SK-N-SH treated with all-trans-retinoic acid at 6 μM for 48 hours (cell line): Measurements from ENCODE around the gene FLRT2.

Experiments used
- ATAC-seq: fragments of 200-7000 bp; cut with Tn5 transposase; 3 replicates; pipeline ENCODE4 v1.9.1; 2020; ENCODE audit warnings: mild to moderate bottlenecking, moderate library complexity
- ARNTL ChIP-seq: fragments of 450-650 bp; formaldehyde crosslinking; IDR thresholded peaks from 2 replicates; pipeline ENCODE4 v1.5.0; 2020; ENCODE audit warnings: low read depth, mild to moderate bottlenecking, moderate library complexity, borderline replicate concordance
- BACH2 ChIP-seq: fragments of 250-450 bp; sonication (Bioruptor Pico); IDR thresholded peaks from 2 replicates; pipeline ENCODE4 v1.9.0; 2021; ENCODE audit warnings: mild to moderate bottlenecking, borderline replicate concordance
- CSDC2 ChIP-seq: fragments of 250-450 bp; sonication (Bioruptor Pico); IDR thresholded peaks from 2 replicates; pipeline ENCODE4 v1.5.0; 2020; ENCODE audit warnings: mild to moderate bottlenecking, moderate library complexity
- ESRRG ChIP-seq: fragments of 250-450 bp; sonication (Bioruptor Pico); IDR thresholded peaks from 2 replicates; pipeline ENCODE4 v1.6.1; 2021; ENCODE audit warnings: mild to moderate bottlenecking
- GLIS3 ChIP-seq: fragments of 250-450 bp; sonication (Bioruptor Pico); IDR thresholded peaks from 2 replicates; pipeline ENCODE4 v1.5.0; 2020; ENCODE audit warnings: mild to moderate bottlenecking, moderate library complexity
- ISL1 ChIP-seq: fragments of 250-450 bp; sonication (Bioruptor Pico); IDR thresholded peaks from 2 replicates; pipeline ENCODE4 v2.1.2; 2022; ENCODE audit warnings: mild to moderate bottlenecking, moderate library complexity
- OSR1 ChIP-seq: fragments of 250-450 bp; sonication (Bioruptor Pico); IDR thresholded peaks from 2 replicates; pipeline ENCODE4 v1.8.0; 2022; ENCODE audit warnings: moderate library complexity, mild to moderate bottlenecking, inconsistent platforms
- RARB ChIP-seq: fragments of 250-450 bp; sonication (Bioruptor Pico); IDR thresholded peaks from 2 replicates; pipeline ENCODE4 v1.8.0; 2021; ENCODE audit warnings: mild to moderate bottlenecking, moderate library complexity
- SNAI2 ChIP-seq: fragments of 250-450 bp; sonication (Bioruptor Pico); IDR thresholded peaks from 2 replicates; pipeline ENCODE4 v1.5.0; 2020; ENCODE audit warnings: mild to moderate bottlenecking, moderate library complexity
- TOX ChIP-seq: fragments of 250-450 bp; sonication (Bioruptor Pico); IDR thresholded peaks from 2 replicates; pipeline ENCODE4 v1.8.0; 2021; ENCODE audit warnings: mild to moderate bottlenecking, moderate library complexity, borderline replicate concordance
- ZFP30 ChIP-seq: fragments of 450-650 bp; formaldehyde crosslinking; IDR thresholded peaks from 2 replicates; pipeline ENCODE4 v1.5.0; 2022; ENCODE audit warnings: mild to moderate bottlenecking, moderate library complexity
- ZNF565 ChIP-seq: fragments of 450-650 bp; formaldehyde crosslinking; conservative IDR thresholded peaks from 2 replicates; pipeline ENCODE4 v1.5.0; 2020; ENCODE audit warnings: low read depth, mild to moderate bottlenecking, moderate library complexity
- ZNF70 ChIP-seq: fragments of 450-650 bp; formaldehyde crosslinking; IDR thresholded peaks from 2 replicates; pipeline ENCODE4 v1.5.0; 2020; ENCODE audit warnings: mild to moderate bottlenecking, moderate library complexity
- ZNF8 ChIP-seq: fragments of 450-650 bp; formaldehyde crosslinking; IDR thresholded peaks from 2 replicates; pipeline ENCODE4 v1.5.0; 2020; ENCODE audit warnings: mild to moderate bottlenecking, moderate library complexity
- TF ChIP-seq, protein P1 (sequence below): fragments of 250-450 bp; sonication (Bioruptor Pico); IDR thresholded peaks from 2 replicates; pipeline ENCODE4 v1.5.1; 2021; ENCODE audit warnings: mild to moderate bottlenecking, moderate library complexity
- TF ChIP-seq, protein P2 (sequence below): fragments of 250-450 bp; sonication (Bioruptor Pico); IDR thresholded peaks from 2 replicates; pipeline ENCODE4 v1.5.1; 2020; ENCODE audit warnings: low read depth, mild to moderate bottlenecking, moderate library complexity
- TF ChIP-seq, protein P3 (sequence below): fragments of 250-450 bp; sonication (Bioruptor Pico); IDR thresholded peaks from 2 replicates; pipeline ENCODE4 v1.5.0; 2020; ENCODE audit warnings: mild to moderate bottlenecking, moderate library complexity
- TF ChIP-seq, protein P4 (sequence below): fragments of 250-450 bp; sonication (Bioruptor Pico); IDR thresholded peaks from 2 replicates; pipeline ENCODE4 v1.8.0; 2021; ENCODE audit warnings: low read depth, mild to moderate bottlenecking, moderate library complexity, borderline replicate concordance
- TF ChIP-seq, protein P5 (sequence below): fragments of 250-450 bp; sonication (Bioruptor Pico); IDR thresholded peaks from 2 replicates; pipeline ENCODE4 v1.8.0; 2020; ENCODE audit warnings: mild to moderate bottlenecking, moderate library complexity, borderline replicate concordance

Gene FLRT2

DNA sequence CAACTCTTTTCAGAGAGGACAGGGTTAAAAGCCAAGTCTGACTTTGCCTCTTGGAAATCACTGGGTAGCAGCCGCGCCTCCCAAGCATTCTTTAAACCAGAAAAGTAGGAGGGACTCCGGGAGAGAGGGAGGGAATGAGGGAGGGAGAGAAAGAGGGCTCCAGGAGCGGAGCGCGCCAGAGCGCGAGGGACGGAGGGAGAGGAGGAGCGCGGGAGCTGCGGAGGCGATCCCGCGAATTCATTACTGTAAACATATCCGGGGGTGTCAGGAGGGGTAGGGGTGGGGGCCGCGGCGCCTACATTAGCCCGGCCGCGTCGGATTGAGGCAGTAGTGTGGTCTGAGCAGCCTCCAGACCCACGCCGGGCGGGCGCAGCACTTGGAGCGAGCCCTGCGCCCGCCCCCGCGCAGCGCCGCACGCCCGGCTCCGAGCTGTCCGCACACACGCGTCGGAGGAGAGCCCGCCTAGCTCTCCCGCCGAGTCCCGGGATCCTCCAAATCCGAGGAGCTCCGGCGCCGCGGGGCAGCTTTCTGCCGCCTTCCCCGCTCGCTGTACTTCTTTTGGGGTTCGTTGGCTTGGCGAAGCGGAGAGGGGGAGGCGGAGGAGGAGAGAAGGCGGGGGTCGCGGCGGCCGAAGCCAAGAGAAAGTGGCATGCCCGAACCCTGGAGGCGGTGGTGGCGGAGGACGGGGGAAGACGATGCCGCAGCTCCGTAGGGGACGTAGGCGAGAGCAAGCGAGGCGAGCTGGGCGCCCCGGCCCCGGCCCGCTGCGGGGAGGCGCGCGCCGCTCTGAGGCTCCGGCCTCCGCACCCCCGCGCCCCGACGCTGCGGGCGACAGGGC lies 3.3 kb downstream of the FLRT2 start:
- peak; percentile 51 for ATAC-seq

DNA sequence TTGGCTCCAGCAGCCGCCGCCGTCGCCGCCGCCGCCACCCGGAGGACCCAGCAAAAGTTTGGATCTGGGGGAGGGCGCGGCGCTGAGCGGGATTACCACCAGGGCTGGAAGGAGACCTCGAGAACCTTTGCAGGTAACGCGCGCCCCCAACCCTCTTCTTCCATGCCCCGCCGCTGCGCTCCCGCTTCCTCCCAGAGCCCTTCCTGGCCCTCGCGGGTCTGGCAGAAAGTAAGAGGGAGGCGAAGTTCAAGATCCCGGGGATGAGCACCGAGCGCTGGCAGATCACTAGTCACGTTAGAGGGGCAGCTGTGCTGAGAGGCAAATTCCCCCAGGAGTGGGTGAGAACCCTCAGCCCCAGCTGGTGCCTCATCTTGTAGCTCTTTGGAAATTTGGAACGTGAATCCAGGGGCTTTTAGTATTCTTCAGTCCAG lies 3.9 kb downstream of the FLRT2 start:
- no peak for TF ChIP-seq OSR1 (CRISPR knock-in tag)
- TF ChIP-seq, protein P1, sequence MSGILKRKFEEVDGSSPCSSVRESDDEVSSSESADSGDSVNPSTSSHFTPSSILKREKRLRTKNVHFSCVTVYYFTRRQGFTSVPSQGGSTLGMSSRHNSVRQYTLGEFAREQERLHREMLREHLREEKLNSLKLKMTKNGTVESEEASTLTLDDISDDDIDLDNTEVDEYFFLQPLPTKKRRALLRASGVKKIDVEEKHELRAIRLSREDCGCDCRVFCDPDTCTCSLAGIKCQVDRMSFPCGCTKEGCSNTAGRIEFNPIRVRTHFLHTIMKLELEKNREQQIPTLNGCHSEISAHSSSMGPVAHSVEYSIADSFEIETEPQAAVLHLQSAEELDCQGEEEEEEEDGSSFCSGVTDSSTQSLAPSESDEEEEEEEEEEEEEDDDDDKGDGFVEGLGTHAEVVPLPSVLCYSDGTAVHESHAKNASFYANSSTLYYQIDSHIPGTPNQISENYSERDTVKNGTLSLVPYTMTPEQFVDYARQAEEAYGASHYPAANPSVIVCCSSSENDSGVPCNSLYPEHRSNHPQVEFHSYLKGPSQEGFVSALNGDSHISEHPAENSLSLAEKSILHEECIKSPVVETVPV (CRISPR knock-in tag), result no peak
- no peak for TF ChIP-seq BACH2
- TF ChIP-seq, protein P2, sequence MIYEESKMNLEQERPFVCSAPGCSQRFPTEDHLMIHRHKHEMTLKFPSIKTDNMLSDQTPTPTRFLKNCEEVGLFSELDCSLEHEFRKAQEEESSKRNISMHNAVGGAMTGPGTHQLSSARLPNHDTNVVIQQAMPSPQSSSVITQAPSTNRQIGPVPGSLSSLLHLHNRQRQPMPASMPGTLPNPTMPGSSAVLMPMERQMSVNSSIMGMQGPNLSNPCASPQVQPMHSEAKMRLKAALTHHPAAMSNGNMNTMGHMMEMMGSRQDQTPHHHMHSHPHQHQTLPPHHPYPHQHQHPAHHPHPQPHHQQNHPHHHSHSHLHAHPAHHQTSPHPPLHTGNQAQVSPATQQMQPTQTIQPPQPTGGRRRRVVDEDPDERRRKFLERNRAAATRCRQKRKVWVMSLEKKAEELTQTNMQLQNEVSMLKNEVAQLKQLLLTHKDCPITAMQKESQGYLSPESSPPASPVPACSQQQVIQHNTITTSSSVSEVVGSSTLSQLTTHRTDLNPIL (CRISPR knock-in tag), result no peak
- no peak for TF ChIP-seq ZFP30
- TF ChIP-seq ZNF8, result no peak
- TF ChIP-seq ARNTL (CRISPR knock-in tag), result no peak
- no peak for TF ChIP-seq RARB (CRISPR knock-in tag)
- TF ChIP-seq ZNF70 (CRISPR knock-in tag), result no peak
- TF ChIP-seq, protein P3, sequence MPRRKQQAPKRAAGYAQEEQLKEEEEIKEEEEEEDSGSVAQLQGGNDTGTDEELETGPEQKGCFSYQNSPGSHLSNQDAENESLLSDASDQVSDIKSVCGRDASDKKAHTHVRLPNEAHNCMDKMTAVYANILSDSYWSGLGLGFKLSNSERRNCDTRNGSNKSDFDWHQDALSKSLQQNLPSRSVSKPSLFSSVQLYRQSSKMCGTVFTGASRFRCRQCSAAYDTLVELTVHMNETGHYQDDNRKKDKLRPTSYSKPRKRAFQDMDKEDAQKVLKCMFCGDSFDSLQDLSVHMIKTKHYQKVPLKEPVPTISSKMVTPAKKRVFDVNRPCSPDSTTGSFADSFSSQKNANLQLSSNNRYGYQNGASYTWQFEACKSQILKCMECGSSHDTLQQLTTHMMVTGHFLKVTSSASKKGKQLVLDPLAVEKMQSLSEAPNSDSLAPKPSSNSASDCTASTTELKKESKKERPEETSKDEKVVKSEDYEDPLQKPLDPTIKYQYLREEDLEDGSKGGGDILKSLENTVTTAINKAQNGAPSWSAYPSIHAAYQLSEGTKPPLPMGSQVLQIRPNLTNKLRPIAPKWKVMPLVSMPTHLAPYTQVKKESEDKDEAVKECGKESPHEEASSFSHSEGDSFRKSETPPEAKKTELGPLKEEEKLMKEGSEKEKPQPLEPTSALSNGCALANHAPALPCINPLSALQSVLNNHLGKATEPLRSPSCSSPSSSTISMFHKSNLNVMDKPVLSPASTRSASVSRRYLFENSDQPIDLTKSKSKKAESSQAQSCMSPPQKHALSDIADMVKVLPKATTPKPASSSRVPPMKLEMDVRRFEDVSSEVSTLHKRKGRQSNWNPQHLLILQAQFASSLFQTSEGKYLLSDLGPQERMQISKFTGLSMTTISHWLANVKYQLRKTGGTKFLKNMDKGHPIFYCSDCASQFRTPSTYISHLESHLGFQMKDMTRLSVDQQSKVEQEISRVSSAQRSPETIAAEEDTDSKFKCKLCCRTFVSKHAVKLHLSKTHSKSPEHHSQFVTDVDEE (CRISPR knock-in tag), result no peak
- TF ChIP-seq, all 23 proteins: peak for 0
- no peak for ATAC-seq

More for the DNA sequence above, 3.3 kb downstream of the FLRT2 start:
- TF ChIP-seq, protein P4, sequence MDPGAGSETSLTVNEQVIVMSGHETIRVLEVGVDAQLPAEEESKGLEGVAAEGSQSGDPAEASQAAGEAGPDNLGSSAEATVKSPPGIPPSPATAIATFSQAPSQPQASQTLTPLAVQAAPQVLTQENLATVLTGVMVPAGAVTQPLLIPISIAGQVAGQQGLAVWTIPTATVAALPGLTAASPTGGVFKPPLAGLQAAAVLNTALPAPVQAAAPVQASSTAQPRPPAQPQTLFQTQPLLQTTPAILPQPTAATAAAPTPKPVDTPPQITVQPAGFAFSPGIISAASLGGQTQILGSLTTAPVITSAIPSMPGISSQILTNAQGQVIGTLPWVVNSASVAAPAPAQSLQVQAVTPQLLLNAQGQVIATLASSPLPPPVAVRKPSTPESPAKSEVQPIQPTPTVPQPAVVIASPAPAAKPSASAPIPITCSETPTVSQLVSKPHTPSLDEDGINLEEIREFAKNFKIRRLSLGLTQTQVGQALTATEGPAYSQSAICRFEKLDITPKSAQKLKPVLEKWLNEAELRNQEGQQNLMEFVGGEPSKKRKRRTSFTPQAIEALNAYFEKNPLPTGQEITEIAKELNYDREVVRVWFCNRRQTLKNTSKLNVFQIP (CRISPR knock-in tag), result no peak
- no peak for TF ChIP-seq ESRRG (CRISPR knock-in tag)
- TF ChIP-seq SNAI2, result no peak
- TF ChIP-seq ISL1 (CRISPR knock-in tag), result no peak
- TF ChIP-seq RARB (CRISPR knock-in tag), result no peak
- no peak for TF ChIP-seq OSR1 (CRISPR knock-in tag)
- no peak for TF ChIP-seq ZNF70 (CRISPR knock-in tag)
- no peak for TF ChIP-seq TOX (CRISPR knock-in tag)
- TF ChIP-seq, protein P1 (CRISPR knock-in tag), result no peak
- TF ChIP-seq ZFP30, result no peak
- TF ChIP-seq, protein P5, sequence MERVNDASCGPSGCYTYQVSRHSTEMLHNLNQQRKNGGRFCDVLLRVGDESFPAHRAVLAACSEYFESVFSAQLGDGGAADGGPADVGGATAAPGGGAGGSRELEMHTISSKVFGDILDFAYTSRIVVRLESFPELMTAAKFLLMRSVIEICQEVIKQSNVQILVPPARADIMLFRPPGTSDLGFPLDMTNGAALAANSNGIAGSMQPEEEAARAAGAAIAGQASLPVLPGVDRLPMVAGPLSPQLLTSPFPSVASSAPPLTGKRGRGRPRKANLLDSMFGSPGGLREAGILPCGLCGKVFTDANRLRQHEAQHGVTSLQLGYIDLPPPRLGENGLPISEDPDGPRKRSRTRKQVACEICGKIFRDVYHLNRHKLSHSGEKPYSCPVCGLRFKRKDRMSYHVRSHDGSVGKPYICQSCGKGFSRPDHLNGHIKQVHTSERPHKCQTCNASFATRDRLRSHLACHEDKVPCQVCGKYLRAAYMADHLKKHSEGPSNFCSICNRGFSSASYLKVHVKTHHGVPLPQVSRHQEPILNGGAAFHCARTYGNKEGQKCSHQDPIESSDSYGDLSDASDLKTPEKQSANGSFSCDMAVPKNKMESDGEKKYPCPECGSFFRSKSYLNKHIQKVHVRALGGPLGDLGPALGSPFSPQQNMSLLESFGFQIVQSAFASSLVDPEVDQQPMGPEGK (CRISPR knock-in tag), result no peak
- TF ChIP-seq CSDC2 (CRISPR knock-in tag), result no peak
- TF ChIP-seq GLIS3, result no peak
- TF ChIP-seq ZNF565 (CRISPR knock-in tag), result no peak
- TF ChIP-seq, all 23 proteins: peak for 0
